Endothelial cell of umbilical vein (primary cell): ENCODE data around the gene RBX1. TPM values are rescaled to one million over a fixed set of nuclear protein-coding genes. Genes with fewer than 3 reads are reported as not detected.
"Not testable (repeated sequence)": the region's sequence is repeated elsewhere in the genome, so short reads cannot be mapped to it uniquely, and the experiment has no call there.

Source experiments
- BruUV-seq: library from RNA; stranded (reverse); fragments of 400-500 nt; replicated peaks from 2 replicates; lab custom pipeline; 2021; lab: Mats Ljungman, UMichigan
- CTCF ChIA-PET: fragments of 300-600, 350-600 bp; sonication (Branson Sonifier 250); formaldehyde crosslinking; loops from one replicate; lab custom pipeline; 2021; ENCODE audit warnings: antibody characterized with exemption, inconsistent platforms; lab: Charles Lee
- POLR2A ChIA-PET: fragments of 300-600, 350-600 bp; sonication (Branson Sonifier 250); formaldehyde crosslinking; loops from one replicate; lab custom pipeline; 2021; ENCODE audit warnings: antibody characterized with exemption, inconsistent platforms; lab: Charles Lee
- DNase-seq: peaks from one replicate; pipeline ENCODE4 v3.0.0-alpha.2; 2011; ENCODE audit warnings: low read depth, low spot score
- FAIRE-seq: peaks from 2 replicates; lab custom pipeline; 2011; peaks lifted over from hg19 to GRCh38; lab: Jason Lieb, UNC
- H2AFZ ChIP-seq: 2 replicates; pipeline ENCODE4 v1.6.0; 2012; ENCODE audit warnings: low read depth, low read length, control low read depth, inconsistent platforms
- H3K27ac ChIP-seq: 2 replicates; pipeline ENCODE4 v1.5.1; 2011; ENCODE audit warnings: low read depth, mild to moderate bottlenecking, control low read depth, low read length, moderate library complexity; ENCODE audit not compliant: insufficient read depth
- H3K27me3 ChIP-seq, 2 experiments: 2 replicates each; pipeline versions ENCODE4 v1.6.0 to v1.6.1; 2011; ENCODE audit warnings: low read length in 2 of 2, mixed read lengths in 1 of 2; ENCODE audit not compliant: control insufficient read depth in 2 of 2, insufficient read depth in 2 of 2
- H3K36me3 ChIP-seq, 2 experiments: 2 replicates in 1 of 2; 3 replicates in 1 of 2; pipeline ENCODE4 v1.5.1; 2011; ENCODE audit warnings: low read length in 2 of 2, mild to moderate bottlenecking in 1 of 2, moderate library complexity in 1 of 2; ENCODE audit not compliant: control insufficient read depth in 2 of 2, insufficient read depth in 2 of 2; ENCODE audit errors: extremely low read depth in 1 of 2
- H3K4me1 ChIP-seq: 3 replicates; pipeline ENCODE4 v1.5.1; 2011; ENCODE audit warnings: mild to moderate bottlenecking, low read length; ENCODE audit not compliant: control insufficient read depth, insufficient read depth; ENCODE audit errors: extremely low read depth
- H3K4me2 ChIP-seq: 2 replicates; pipeline ENCODE4 v1.6.1; 2011; ENCODE audit warnings: low read length, control low read depth, mixed read lengths; ENCODE audit not compliant: insufficient read depth
- H3K4me3 ChIP-seq, 3 experiments: fragments of 200-600 bp in 1 of 3; sonication (generic), shearing (Covaris generic) in 1 of 3; replicated peaks in 1 of 3; 2 replicates each; pipeline ENCODE4 v1.5.1; 2011 to 2016; ENCODE audit warnings: control low read depth in 3 of 3, low read length in 3 of 3, mild to moderate bottlenecking in 2 of 3, inconsistent platforms in 1 of 3, low read depth in 1 of 3, moderate library complexity in 1 of 3; ENCODE audit not compliant: insufficient read depth in 1 of 3
- H3K79me2 ChIP-seq: 2 replicates; pipeline ENCODE4 v1.6.0; 2012; ENCODE audit warnings: low read length, inconsistent platforms; ENCODE audit not compliant: control insufficient read depth, insufficient read depth
- H3K9ac ChIP-seq: replicated peaks from 2 replicates; pipeline ENCODE3; 2011; ENCODE audit warnings: low read length, control low read depth; ENCODE audit not compliant: insufficient read depth; ENCODE audit errors: extremely low read depth
- H3K9me1 ChIP-seq: replicated peaks from 3 replicates; pipeline ENCODE4 v1.6.0; 2011; ENCODE audit warnings: mild to moderate bottlenecking, low read length; ENCODE audit not compliant: control insufficient read depth, insufficient read depth; ENCODE audit errors: extremely low read depth
- H3K9me3 ChIP-seq: replicated peaks from 2 replicates; pipeline ENCODE4 v1.5.1; 2012; ENCODE audit warnings: low read length, inconsistent platforms; ENCODE audit not compliant: control insufficient read depth, insufficient read depth
- H4K20me1 ChIP-seq: replicated peaks from 2 replicates; pipeline ENCODE3; 2011; ENCODE audit warnings: mild to moderate bottlenecking, low read length; ENCODE audit not compliant: control insufficient read depth, insufficient read depth; ENCODE audit errors: extremely low read depth
- EZH2 ChIP-seq: IDR thresholded peaks from 2 replicates; pipeline ENCODE4 v1.6.1; 2012; ENCODE audit warnings: borderline replicate concordance, low read depth, mild to moderate bottlenecking, moderate library complexity, low read length, inconsistent platforms; ENCODE audit not compliant: severe bottlenecking
- FOS ChIP-seq: IDR thresholded peaks from 2 replicates; pipeline ENCODE4 v1.6.1; 2011; ENCODE audit warnings: mild to moderate bottlenecking, low read length, moderate library complexity, borderline replicate concordance; ENCODE audit not compliant: insufficient read depth
- GATA2 ChIP-seq: IDR thresholded peaks from 2 replicates; pipeline ENCODE4 v1.7.0; 2011; ENCODE audit warnings: low read depth, mild to moderate bottlenecking, moderate library complexity, mixed read lengths, low read length; ENCODE audit not compliant: insufficient read length, insufficient read depth
- JUN ChIP-seq: IDR thresholded peaks from 2 replicates; pipeline ENCODE4 v1.6.1; 2011; ENCODE audit warnings: borderline replicate concordance, low read depth; ENCODE audit not compliant: insufficient read length, insufficient read depth
- MYC ChIP-seq: IDR thresholded peaks from one replicate; pipeline ENCODE4 v1.6.1; 2011; ENCODE audit warnings: mild to moderate bottlenecking, low read depth, low read length
- POLR2A ChIP-seq: IDR thresholded peaks from 2 replicates; pipeline ENCODE4 v1.6.1; 2012; ENCODE audit warnings: low read depth, mild to moderate bottlenecking, control low read depth, low read length
- POLR2AphosphoS5 ChIP-seq: IDR thresholded peaks from 2 replicates; pipeline ENCODE4 v1.6.1; 2012; ENCODE audit warnings: low read depth, mild to moderate bottlenecking, control low read depth, low read length, moderate library complexity; ENCODE audit not compliant: insufficient read depth
- dilution Hi-C: fragments of 300-500 bp; cut with MboI; formaldehyde crosslinking; loops from one replicate; pipeline ENCODE4 v1.15.0; 2019; ENCODE audit warnings: low sequenced_read_pairs; ENCODE audit not compliant: extremely low pct_ligation_motif_present
- intact Hi-C: fragments of 100-400 bp; cut with micrococcal nuclease; formaldehyde crosslinking; loops from one replicate; pipeline ENCODE4 v1.10.0; 2022
- polyA plus RNA-seq, 4 experiments: library from polyadenylated mRNA; depleted of rRNA in 3 of 4; stranded (reverse) in 3 of 4; unstranded in 1 of 4; fragments of >200 nt; gene quantifications; 2 replicates each; pipeline versions ENCODE4 v1.2.1 to v1.2.3, GENCODE V29; 2011 to 2012; ENCODE audit warnings: missing spikeins in 1 of 4
- total RNA-seq: library from RNA; stranded (reverse); gene quantifications from 2 replicates; pipeline ENCODE4 v1.2.3, GENCODE V29; 2021
- TF ChIP-seq, protein P1 (sequence below): IDR thresholded peaks from 2 replicates; pipeline ENCODE4 v1.6.1; 2011; ENCODE audit not compliant: insufficient read depth, insufficient read length
- TF ChIP-seq, protein P2 (sequence below), 2 donors: IDR thresholded peaks; 1 replicate in 1 of 2; 2 replicates in 1 of 2; pipeline ENCODE4 v1.5.1; 2011; ENCODE audit warnings: low read length in 2 of 2, mild to moderate bottlenecking in 2 of 2, moderate library complexity in 2 of 2, control low read depth in 1 of 2, inconsistent platforms in 1 of 2, low read depth in 1 of 2; ENCODE audit not compliant: insufficient read depth in 1 of 2; ENCODE audit errors: extremely low read depth in 1 of 2

Gene RBX1
- total and polyA plus RNA-seq, 2 donors (not counting 3 experiments of a cell fraction or from before 2014, with no cell fraction given), result 74.7 to 102 TPM

DNA sequence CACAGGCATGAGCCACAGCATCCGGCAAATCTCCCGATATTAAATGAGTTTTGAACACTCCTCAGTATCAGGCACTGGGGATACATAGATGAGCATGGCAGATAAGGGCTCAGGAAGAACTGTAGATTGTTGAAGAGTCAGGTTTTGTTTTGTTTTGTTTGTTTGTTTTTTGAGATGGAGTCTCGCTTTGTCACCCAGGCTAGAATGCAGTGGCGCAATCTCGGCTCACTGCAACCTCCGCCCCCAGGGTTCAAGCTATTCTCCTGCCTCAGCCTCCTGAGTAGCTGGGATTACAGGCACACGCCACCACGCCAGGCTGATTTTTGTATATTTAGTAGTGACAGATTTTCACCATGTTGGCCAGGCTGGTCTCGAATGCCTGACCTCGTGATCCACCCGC, 51.2 kb downstream of the RBX1 start:
- ChIA-PET CTCF (interaction anchor here (2.1 kb wide), 1 partner anchor 80 kb away, joined by 5 read pairs; no protein-coding TSS in a partner anchor), POLR2A (interaction anchor here (0.7 kb wide), 1 partner anchor 19 kb away, joined by 3 read pairs; no protein-coding TSS in a partner anchor)
- H3K9me3 ChIP-seq, DNase-seq, H3K27me3 ChIP-seq, H3K9me1 ChIP-seq, H3K4me3 ChIP-seq, H3K9ac ChIP-seq, H3K79me2 ChIP-seq, FAIRE-seq, H3K36me3 ChIP-seq, H3K4me1 ChIP-seq, H4K20me1 ChIP-seq, dilution Hi-C loops, BruUV-seq, H3K27ac ChIP-seq, H2AFZ ChIP-seq, H3K4me2 ChIP-seq, intact Hi-C loops: not testable (repeated sequence)

DNA sequence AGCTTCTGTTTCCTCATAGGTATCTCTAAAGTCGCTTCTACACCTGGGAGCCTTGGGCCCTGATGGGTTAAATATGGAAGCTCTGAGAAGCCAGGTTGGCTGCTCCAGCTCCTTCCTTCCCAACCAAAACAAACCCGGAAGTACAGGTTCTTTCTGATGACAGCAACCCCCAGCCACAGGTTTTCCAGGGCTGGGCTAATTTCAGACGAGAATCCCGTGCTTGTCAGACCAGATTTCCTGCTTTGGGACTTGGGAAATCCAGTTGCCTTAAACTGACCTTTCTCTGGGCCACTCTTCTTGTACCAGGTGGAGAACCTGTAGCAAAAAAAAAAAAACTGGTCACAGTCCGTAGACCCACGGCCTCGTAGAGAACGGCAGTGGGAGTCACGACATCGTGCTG, 51.9 kb downstream of the RBX1 start:
- no peak for FAIRE-seq
- intact Hi-C loops, result no loop called here
- CTCF ChIA-PET, result interaction anchor here (0.7 to 2.1 kb wide), 2 partner anchors 80 to 243 kb away, joined by 3 to 5 read pairs; no protein-coding TSS in a partner anchor

More for the DNA sequence above, 51.9 kb downstream of the RBX1 start:
- Histone ChIP-seq H3K4me1 (no peaks in the 10 kb centered on the region), H3K9me3 (no peaks in the 10 kb centered on the region), H3K9me1 (no peaks in the 10 kb centered on the region), H3K27ac (no peak overlapping the region), H3K79me2 (no peaks in the 10 kb centered on the region), H4K20me1 (no peaks in the 10 kb centered on the region), H3K36me3 (no peaks in the 10 kb centered on the region), H2AFZ (no peak overlapping the region), H3K4me3 (no peak overlapping the region), H3K27me3 (no peaks in the 10 kb centered on the region), H3K9ac (no peak overlapping the region), H3K4me2 (no peak overlapping the region)
- TF ChIP-seq FOS (no peak), POLR2AphosphoS5 (no peak), GATA2 (no peak), POLR2A (no peak), JUN (no peak), MYC (no peak), EZH2 (no peak)
- TF ChIP-seq, protein P1, sequence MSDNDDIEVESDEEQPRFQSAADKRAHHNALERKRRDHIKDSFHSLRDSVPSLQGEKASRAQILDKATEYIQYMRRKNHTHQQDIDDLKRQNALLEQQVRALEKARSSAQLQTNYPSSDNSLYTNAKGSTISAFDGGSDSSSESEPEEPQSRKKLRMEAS, result no peak
- TF ChIP-seq, protein P2, sequence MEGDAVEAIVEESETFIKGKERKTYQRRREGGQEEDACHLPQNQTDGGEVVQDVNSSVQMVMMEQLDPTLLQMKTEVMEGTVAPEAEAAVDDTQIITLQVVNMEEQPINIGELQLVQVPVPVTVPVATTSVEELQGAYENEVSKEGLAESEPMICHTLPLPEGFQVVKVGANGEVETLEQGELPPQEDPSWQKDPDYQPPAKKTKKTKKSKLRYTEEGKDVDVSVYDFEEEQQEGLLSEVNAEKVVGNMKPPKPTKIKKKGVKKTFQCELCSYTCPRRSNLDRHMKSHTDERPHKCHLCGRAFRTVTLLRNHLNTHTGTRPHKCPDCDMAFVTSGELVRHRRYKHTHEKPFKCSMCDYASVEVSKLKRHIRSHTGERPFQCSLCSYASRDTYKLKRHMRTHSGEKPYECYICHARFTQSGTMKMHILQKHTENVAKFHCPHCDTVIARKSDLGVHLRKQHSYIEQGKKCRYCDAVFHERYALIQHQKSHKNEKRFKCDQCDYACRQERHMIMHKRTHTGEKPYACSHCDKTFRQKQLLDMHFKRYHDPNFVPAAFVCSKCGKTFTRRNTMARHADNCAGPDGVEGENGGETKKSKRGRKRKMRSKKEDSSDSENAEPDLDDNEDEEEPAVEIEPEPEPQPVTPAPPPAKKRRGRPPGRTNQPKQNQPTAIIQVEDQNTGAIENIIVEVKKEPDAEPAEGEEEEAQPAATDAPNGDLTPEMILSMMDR (IDR thresholded peaks at IDR 0.05; ENCODE audit: extremely low read depth in 1 of 2, insufficient read depth in 1 of 2, low read depth in 1 of 2, low read length in 2 of 2), result no peak
- BruUV-seq, result no TSS peak
- dilution Hi-C loops, result no loop called here
- POLR2A ChIA-PET, result interaction anchor here (0.7 kb wide), 1 partner anchor 19 kb away, joined by 3 read pairs; no protein-coding TSS in a partner anchor
- DNase-seq, result no peak
